ENCODE data around the gene DNPH1. TPM values are rescaled to one million over a fixed set of nuclear protein-coding genes. Genes with fewer than 3 reads are reported as not detected.

The DNPH1 gene
- total and polyA plus RNA-seq, 9 of the 15 experiments (the other 6 are each of a cell fraction or from before 2014, with no cell fraction given): 7.3 to 300 (median 68.7) TPM

GRCh38 chr6:43247114-43247999, 18.1 kb upstream of the DNPH1 start (continued):
- TF ChIP-seq USF2 (CRISPR knock-in tag; IDR thresholded peaks at IDR 0.05): no peak; the same call in 1 of the 2 replicates
- TF ChIP-seq, protein P1, sequence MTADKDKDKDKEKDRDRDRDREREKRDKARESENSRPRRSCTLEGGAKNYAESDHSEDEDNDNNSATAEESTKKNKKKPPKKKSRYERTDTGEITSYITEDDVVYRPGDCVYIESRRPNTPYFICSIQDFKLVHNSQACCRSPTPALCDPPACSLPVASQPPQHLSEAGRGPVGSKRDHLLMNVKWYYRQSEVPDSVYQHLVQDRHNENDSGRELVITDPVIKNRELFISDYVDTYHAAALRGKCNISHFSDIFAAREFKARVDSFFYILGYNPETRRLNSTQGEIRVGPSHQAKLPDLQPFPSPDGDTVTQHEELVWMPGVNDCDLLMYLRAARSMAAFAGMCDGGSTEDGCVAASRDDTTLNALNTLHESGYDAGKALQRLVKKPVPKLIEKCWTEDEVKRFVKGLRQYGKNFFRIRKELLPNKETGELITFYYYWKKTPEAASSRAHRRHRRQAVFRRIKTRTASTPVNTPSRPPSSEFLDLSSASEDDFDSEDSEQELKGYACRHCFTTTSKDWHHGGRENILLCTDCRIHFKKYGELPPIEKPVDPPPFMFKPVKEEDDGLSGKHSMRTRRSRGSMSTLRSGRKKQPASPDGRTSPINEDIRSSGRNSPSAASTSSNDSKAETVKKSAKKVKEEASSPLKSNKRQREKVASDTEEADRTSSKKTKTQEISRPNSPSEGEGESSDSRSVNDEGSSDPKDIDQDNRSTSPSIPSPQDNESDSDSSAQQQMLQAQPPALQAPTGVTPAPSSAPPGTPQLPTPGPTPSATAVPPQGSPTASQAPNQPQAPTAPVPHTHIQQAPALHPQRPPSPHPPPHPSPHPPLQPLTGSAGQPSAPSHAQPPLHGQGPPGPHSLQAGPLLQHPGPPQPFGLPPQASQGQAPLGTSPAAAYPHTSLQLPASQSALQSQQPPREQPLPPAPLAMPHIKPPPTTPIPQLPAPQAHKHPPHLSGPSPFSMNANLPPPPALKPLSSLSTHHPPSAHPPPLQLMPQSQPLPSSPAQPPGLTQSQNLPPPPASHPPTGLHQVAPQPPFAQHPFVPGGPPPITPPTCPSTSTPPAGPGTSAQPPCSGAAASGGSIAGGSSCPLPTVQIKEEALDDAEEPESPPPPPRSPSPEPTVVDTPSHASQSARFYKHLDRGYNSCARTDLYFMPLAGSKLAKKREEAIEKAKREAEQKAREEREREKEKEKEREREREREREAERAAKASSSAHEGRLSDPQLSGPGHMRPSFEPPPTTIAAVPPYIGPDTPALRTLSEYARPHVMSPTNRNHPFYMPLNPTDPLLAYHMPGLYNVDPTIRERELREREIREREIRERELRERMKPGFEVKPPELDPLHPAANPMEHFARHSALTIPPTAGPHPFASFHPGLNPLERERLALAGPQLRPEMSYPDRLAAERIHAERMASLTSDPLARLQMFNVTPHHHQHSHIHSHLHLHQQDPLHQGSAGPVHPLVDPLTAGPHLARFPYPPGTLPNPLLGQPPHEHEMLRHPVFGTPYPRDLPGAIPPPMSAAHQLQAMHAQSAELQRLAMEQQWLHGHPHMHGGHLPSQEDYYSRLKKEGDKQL (CRISPR knock-in tag; IDR thresholded peaks at IDR 0.05; ENCODE audit: borderline replicate concordance): no peak
- TF ChIP-seq GATAD2A (IDR thresholded peaks at IDR 0.05): no peak
- TF ChIP-seq CHD2 (IDR thresholded peaks at IDR 0.05; ENCODE audit: low read depth, low read length): peak; percentile 45
- no peak for TF ChIP-seq TCF3 (CRISPR knock-in tag; IDR thresholded peaks at IDR 0.05)
- no peak for TF ChIP-seq SREBF2 (CRISPR knock-in tag; IDR thresholded peaks at IDR 0.05)
- TF ChIP-seq ZNF347 (CRISPR knock-in tag; IDR thresholded peaks at IDR 0.05; ENCODE audit: low read depth): no peak
- no peak for TF ChIP-seq SUPT5H (IDR thresholded peaks at IDR 0.05)
- TF ChIP-seq ZNF583 (CRISPR knock-in tag; IDR thresholded peaks at IDR 0.05): no peak
- TF ChIP-seq TRIM28 (IDR thresholded peaks at IDR 0.05): no peak
- no peak for TF ChIP-seq SNRNP70 (optimal IDR thresholded peaks at IDR 0.05; ENCODE audit: low read depth, low read length)
- TF ChIP-seq GABPA (tag; conservative IDR thresholded peaks at IDR 0.05; ENCODE audit: low read depth): peak; percentile 83
- TF ChIP-seq ZHX1 (conservative IDR thresholded peaks at IDR 0.05; ENCODE audit: low read length): no peak
- TF ChIP-seq ZNF146 (CRISPR knock-in tag; IDR thresholded peaks at IDR 0.05; ENCODE audit: unreplicated experiment): no peak
- TF ChIP-seq L3MBTL2 (IDR thresholded peaks at IDR 0.05): peak; percentile 76
- TF ChIP-seq ELF2 (CRISPR knock-in tag; IDR thresholded peaks at IDR 0.05): no peak
- TF ChIP-seq CEBPG (CRISPR knock-in tag; IDR thresholded peaks at IDR 0.05): no peak
- no peak for TF ChIP-seq CEBPG (tag; conservative IDR thresholded peaks at IDR 0.05 in 1 of 2, IDR thresholded peaks at IDR 0.05 in 1 of 2)
- no peak; the same call in 1 of the 2 replicates for TF ChIP-seq FOXJ2 (tag; IDR thresholded peaks at IDR 0.05)
- TF ChIP-seq MAFF (IDR thresholded peaks at IDR 0.05; ENCODE audit: low read length): no peak
- peak; percentile 96 to 98 for TF ChIP-seq SIX5 (IDR thresholded peaks at IDR 0.05; ENCODE audit: borderline replicate concordance in 1 of 2, insufficient read depth in 1 of 2, low read depth in 1 of 2, low read length in 2 of 2)
